ENCODE measurements around the gene COL27A1.
"Not testable (repeated sequence)": the region's sequence is repeated elsewhere in the genome, so short reads cannot be mapped to it uniquely, and the experiment has no call there.

COL27A1 gene

GRCh38 chr9:114331229-114332195, 176.2 kb downstream of the COL27A1 start:
- not testable (repeated sequence) for DNase-seq (ENCODE audit: extremely low read depth in 1 of 2, low read depth in 1 of 2)

GRCh38 chr9:114332474-114333040, 177.2 kb downstream of the COL27A1 start:
- DNase-seq (ENCODE audit: extremely low read depth in 1 of 2, low read depth in 1 of 2) = not testable (repeated sequence)

- not testable (repeated sequence) for DNase-seq (ENCODE audit: extremely low read depth in 1 of 2, low read depth in 1 of 2)
Measured at GRCh38 chr9:114333718-114334117, 178.4 kb downstream of the COL27A1 start.

GRCh38 chr9:114334490-114334889, 179.2 kb downstream of the COL27A1 start:
- DNase-seq (ENCODE audit: extremely low read depth in 1 of 2, low read depth in 1 of 2) = no peak

GRCh38 chr9:114335745-114336144, 180.4 kb downstream of the COL27A1 start:
- DNase-seq (ENCODE audit: extremely low read depth in 1 of 2, low read depth in 1 of 2) = no peak

- DNase-seq (ENCODE audit: extremely low read depth in 1 of 2, low read depth in 1 of 2) = no peak
Measured at GRCh38 chr9:114336157-114336556, 180.8 kb downstream of the COL27A1 start.

GRCh38 chr9:114336699-114337395, 181.5 kb downstream of the COL27A1 start:
- DNase-seq (ENCODE audit: extremely low read depth in 1 of 2, low read depth in 1 of 2) = no peak

GRCh38 chr9:114338187-114338586, 182.8 kb downstream of the COL27A1 start:
- DNase-seq (ENCODE audit: extremely low read depth in 1 of 2, low read depth in 1 of 2) = no peak

GRCh38 chr9:114339130-114339908, 184.0 kb downstream of the COL27A1 start:
- peak in 1 of 2 donors; percentile 28 for DNase-seq (ENCODE audit: extremely low read depth in 1 of 2, low read depth in 1 of 2)

GRCh38 chr9:114341152-114341830, 186.0 kb downstream of the COL27A1 start:
- DNase-seq (ENCODE audit: extremely low read depth in 1 of 2, low read depth in 1 of 2) = no peak

- DNase-seq (ENCODE audit: extremely low read depth in 1 of 2, low read depth in 1 of 2) = no peak
Measured at GRCh38 chr9:114341991-114342390, 186.7 kb downstream of the COL27A1 start.

- no peak for DNase-seq (ENCODE audit: extremely low read depth in 1 of 2, low read depth in 1 of 2)
Measured at GRCh38 chr9:114342755-114343440, 187.6 kb downstream of the COL27A1 start.

GRCh38 chr9:114343471-114344187, 188.3 kb downstream of the COL27A1 start:
- no peak for DNase-seq (ENCODE audit: extremely low read depth in 1 of 2, low read depth in 1 of 2)

- DNase-seq (ENCODE audit: extremely low read depth in 1 of 2, low read depth in 1 of 2) = no peak
Measured at GRCh38 chr9:114344188-114344566, 188.8 kb downstream of the COL27A1 start.

- DNase-seq (ENCODE audit: extremely low read depth in 1 of 2, low read depth in 1 of 2) = no peak
Measured at GRCh38 chr9:114344692-114345091, 189.4 kb downstream of the COL27A1 start.

GRCh38 chr9:114345493-114346065, 190.2 kb downstream of the COL27A1 start:
- DNase-seq (ENCODE audit: extremely low read depth in 1 of 2, low read depth in 1 of 2) = no peak

GRCh38 chr9:114346146-114346545, 190.8 kb downstream of the COL27A1 start:
- no peak for DNase-seq (ENCODE audit: extremely low read depth in 1 of 2, low read depth in 1 of 2)

GRCh38 chr9:114347675-114348074, 192.3 kb downstream of the COL27A1 start:
- no peak for DNase-seq (ENCODE audit: extremely low read depth in 1 of 2, low read depth in 1 of 2)

Data from activated CD8-positive, alpha-beta memory T cell treated with anti-CD3 and anti-CD28 coated beads for 1 hour (primary cell).